Measurements from ENCODE around the gene FAM209B.
"Not testable (repeated sequence)": the region's sequence is repeated elsewhere in the genome, so short reads cannot be mapped to it uniquely, and the experiment has no call there.

Gene FAM209B

GRCh38 chr20:56532946-56533345, at the start of gene FAM209B:
TSS of gene FAM209B (plus strand) at chr20:56533246. CDS start at chr20:56533342, 96 bp downstream.
- not testable (repeated sequence) for DNase-seq

- peak; percentile 16 for DNase-seq
Measured at GRCh38 chr20:56483970-56484369, 49.1 kb upstream of the FAM209B start.

- peak; percentile 29 for DNase-seq
Measured at GRCh38 chr20:56487216-56487615, 45.8 kb upstream of the FAM209B start.

GRCh38 chr20:56488566-56488965, 44.5 kb upstream of the FAM209B start:
- DNase-seq, result no peak

- no peak for DNase-seq
Measured at GRCh38 chr20:56501116-56501515, 31.9 kb upstream of the FAM209B start.

GRCh38 chr20:56503916-56504315, 29.1 kb upstream of the FAM209B start:
- no peak for DNase-seq

- no peak for DNase-seq
Measured at GRCh38 chr20:56504373-56505005, 28.6 kb upstream of the FAM209B start.

GRCh38 chr20:56506103-56506502, 26.9 kb upstream of the FAM209B start:
- no peak for DNase-seq

GRCh38 chr20:56511926-56512325, 21.1 kb upstream of the FAM209B start:
- no peak for DNase-seq

- DNase-seq, result no peak
Measured at GRCh38 chr20:56513161-56514150, 19.6 kb upstream of the FAM209B start.

GRCh38 chr20:56516631-56517030, 16.4 kb upstream of the FAM209B start:
- no peak for DNase-seq

- no peak for DNase-seq
Measured at GRCh38 chr20:56517211-56517610, 15.8 kb upstream of the FAM209B start.

- DNase-seq, result no peak
Measured at GRCh38 chr20:56517641-56518040, 15.4 kb upstream of the FAM209B start.

GRCh38 chr20:56518126-56518525, 14.9 kb upstream of the FAM209B start:
- DNase-seq, result no peak

- no peak for DNase-seq
Measured at GRCh38 chr20:56518721-56519398, 14.2 kb upstream of the FAM209B start.

GRCh38 chr20:56519551-56519950, 13.5 kb upstream of the FAM209B start:
- DNase-seq, result no peak

GRCh38 chr20:56520180-56520579, 12.9 kb upstream of the FAM209B start:
- no peak for DNase-seq

- DNase-seq, result not testable (repeated sequence)
Measured at GRCh38 chr20:56520746-56521354, 12.2 kb upstream of the FAM209B start.

GRCh38 chr20:56522311-56522710, 10.7 kb upstream of the FAM209B start:
- DNase-seq, result no peak

GRCh38 chr20:56524444-56524843, 8.6 kb upstream of the FAM209B start, which contains the start of gene FAM209A:
TSS of gene FAM209A (plus strand) at chr20:56524744. CDS start at chr20:56524809, 65 bp downstream.
- not testable (repeated sequence) for DNase-seq

GRCh38 chr20:56527521-56527920, 5.5 kb upstream of the FAM209B start:
- no peak for DNase-seq

GRCh38 chr20:56537997-56538396, 5.0 kb downstream of the FAM209B start:
- DNase-seq, result no peak

GRCh38 chr20:56540415-56540814, 7.4 kb downstream of the FAM209B start:
- DNase-seq, result no peak

All from inflammatory macrophage treated with lipopolysaccharide for 4 hours (primary cell).